ENCODE results near the gene ACOT12. TPM values are rescaled to one million over a fixed set of nuclear protein-coding genes. Genes with fewer than 3 reads are reported as not detected.

The ACOT12 gene
- total and polyA plus RNA-seq, 9 of the 15 experiments (the other 6 are each of a cell fraction or from before 2014, with no cell fraction given): 0.03 TPM; not detected in 8

GRCh38 chr5:81313686-81314085, 80.2 kb downstream of the ACOT12 start (continued):
- TF ChIP-seq STAT6 (CRISPR knock-in tag; IDR thresholded peaks at IDR 0.05) (no peak), TARDBP (IDR thresholded peaks at IDR 0.05) (no peak)

- Histone ChIP-seq H2AFZ (ENCODE audit: low read depth, low read length) (no peak overlapping the region), H3K4me1 (replicated peaks in 1 of 2; ENCODE audit: control insufficient read depth in 2 of 2, insufficient read depth in 2 of 2, low read length in 2 of 2) (no peaks in the 10 kb centered on the region), H3K36me3 (ENCODE audit: control insufficient read depth, insufficient read depth, low read length) (peaks cover 46% of the 10 kb centered on the region; the same call in 2 of the 3 replicates), H3K27me3 (ENCODE audit: control insufficient read depth in 2 of 2, insufficient read depth in 2 of 2, low read length in 2 of 2) (no peaks in the 10 kb centered on the region), H3K4me2 (ENCODE audit: insufficient read depth, low read length) (no peak overlapping the region), H3K9me1 (ENCODE audit: control insufficient read depth, insufficient read depth, low read length) (no peaks in the 10 kb centered on the region), H4K20me1 (replicated peaks; ENCODE audit: control insufficient read depth, insufficient read depth, low read length) (no peaks in the 10 kb centered on the region), H3K79me2 (ENCODE audit: control insufficient read depth, insufficient read depth, low read length) (no peaks in the 10 kb centered on the region), H3K9ac (ENCODE audit: insufficient read depth in 1 of 2, low read depth in 2 of 2, low read length in 2 of 2) (no peak overlapping the region), H3K4me3 (no peak overlapping the region), H3K27ac (ENCODE audit: extremely low read depth, low read depth, low read length) (no peak overlapping the region), H3K9me3 (replicated peaks; ENCODE audit: control insufficient read depth, insufficient read depth, low read depth, low read length) (no peaks in the 10 kb centered on the region)
- FAIRE-seq (no peak), DNase-seq (ENCODE audit: extremely low read depth in 1 of 4, low spot score in 3 of 4) (no peak), ATAC-seq (no peak)
- in situ Hi-C loops (cut with MboI): no loop called here
- TF ChIP-seq CHD4 (IDR thresholded peaks at IDR 0.05; ENCODE audit: insufficient read depth, insufficient replicate concordance, low read depth, low read length, poor library complexity, severe bottlenecking) (no peak), ZNF780A (CRISPR knock-in tag; IDR thresholded peaks at IDR 0.05) (no peak)
- ChIA-PET CTCF (ENCODE audit: low intra/inter-chr PET ratio) (no interaction called here), POLR2A (interaction anchor here (0.8 to 1.9 kb wide), 4 partner anchors 8 to 30 kb away, joined by 3 to 6 read pairs (median 5); partner anchors contain the start of gene ZCCHC9)
- BruUV-seq (replicated peaks): no TSS peak
- intact Hi-C loops (cut with micrococcal nuclease): no loop called here
These were observed 80.7 kb downstream of the ACOT12 start for GRCh38 chr5:81313278-81313677.

All from K562 (cell line).